Coronary artery (tissue), 2 donors: ENCODE data around the gene HEY2.
A peak's percentile ranks its signal among the peaks of the same experiment; 100 is the strongest.

Source experiments
- DNase-seq: peaks from one replicate; pipeline ENCODE4 v3.0.0-alpha.2; 2017; ENCODE audit warnings: low spot score
- H3K27ac ChIP-seq, 2 donors: fragments of 200-600 bp; sonication (generic); one replicate each; pipeline ENCODE4 v1.5.1; 2016 to 2019
- H3K4me3 ChIP-seq: fragments of 200-600 bp; sonication (generic); 2 replicates; pipeline ENCODE4 v1.5.1; 2016; ENCODE audit warnings: mild to moderate bottlenecking, moderate library complexity
- TF ChIP-seq, protein P1 (sequence below): fragments of 200-600 bp; sonication (generic); IDR thresholded peaks from one replicate; pipeline ENCODE4 v1.5.1; 2019; ENCODE audit warnings: antibody characterized with exemption

The HEY2 gene

DNA sequence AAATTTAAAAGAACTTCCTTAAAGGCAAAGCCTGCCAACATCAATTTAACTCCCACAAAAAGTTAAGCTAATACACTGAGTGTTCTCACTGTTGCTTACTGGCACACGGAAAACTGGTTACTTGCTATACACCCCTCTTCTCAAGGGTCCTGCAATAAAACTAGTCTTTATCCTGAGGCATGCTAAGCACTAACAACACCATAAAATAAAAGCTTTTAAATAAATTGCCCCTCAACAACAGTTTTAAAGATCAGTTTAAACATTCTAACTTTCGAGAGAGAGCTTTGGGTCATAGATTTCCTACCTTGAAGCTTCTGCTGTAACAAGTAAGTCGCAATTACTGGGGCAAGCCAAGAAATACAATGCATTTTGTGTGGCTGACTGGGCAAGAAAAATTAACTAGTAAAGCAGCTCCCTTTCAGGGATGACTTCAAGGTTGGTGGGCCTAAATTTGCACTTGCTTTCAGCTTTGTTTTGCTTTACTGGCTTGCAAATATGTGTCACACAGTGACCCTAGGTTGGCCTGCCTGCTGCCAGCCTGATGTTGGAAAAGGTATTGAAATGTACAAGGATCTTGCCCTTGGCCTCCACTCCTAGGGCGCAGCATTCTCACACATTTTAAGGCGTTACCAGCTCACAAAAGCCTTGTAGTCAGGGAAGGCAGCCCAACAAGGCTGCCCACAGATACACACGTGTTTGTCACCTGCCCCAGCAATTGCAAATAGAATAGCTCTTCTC is 4.0 kb upstream of the HEY2 start:
- DNase-seq: no peak
- H3K4me3 ChIP-seq: peak overlapping the region; percentile 88

DNA sequence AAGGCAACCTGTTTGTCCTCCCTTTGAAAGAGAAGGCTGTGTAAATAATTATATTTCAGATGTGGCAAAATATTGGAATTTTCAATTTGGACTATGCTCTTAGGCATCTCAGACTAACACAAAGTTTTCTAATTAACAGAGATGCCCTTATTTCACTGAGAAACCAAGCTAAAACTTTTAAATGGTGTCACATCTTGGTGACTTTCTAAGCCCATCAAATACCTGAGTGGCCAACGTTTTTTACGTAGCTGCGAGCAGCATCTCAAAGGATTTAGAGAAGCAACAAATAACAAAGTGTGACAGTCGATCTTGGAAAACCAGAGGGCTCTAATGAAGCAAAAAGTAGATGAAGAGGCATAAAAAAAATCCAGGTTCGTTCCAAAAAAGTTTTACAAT is 3.4 kb upstream of the HEY2 start:
- TF ChIP-seq, protein P1, sequence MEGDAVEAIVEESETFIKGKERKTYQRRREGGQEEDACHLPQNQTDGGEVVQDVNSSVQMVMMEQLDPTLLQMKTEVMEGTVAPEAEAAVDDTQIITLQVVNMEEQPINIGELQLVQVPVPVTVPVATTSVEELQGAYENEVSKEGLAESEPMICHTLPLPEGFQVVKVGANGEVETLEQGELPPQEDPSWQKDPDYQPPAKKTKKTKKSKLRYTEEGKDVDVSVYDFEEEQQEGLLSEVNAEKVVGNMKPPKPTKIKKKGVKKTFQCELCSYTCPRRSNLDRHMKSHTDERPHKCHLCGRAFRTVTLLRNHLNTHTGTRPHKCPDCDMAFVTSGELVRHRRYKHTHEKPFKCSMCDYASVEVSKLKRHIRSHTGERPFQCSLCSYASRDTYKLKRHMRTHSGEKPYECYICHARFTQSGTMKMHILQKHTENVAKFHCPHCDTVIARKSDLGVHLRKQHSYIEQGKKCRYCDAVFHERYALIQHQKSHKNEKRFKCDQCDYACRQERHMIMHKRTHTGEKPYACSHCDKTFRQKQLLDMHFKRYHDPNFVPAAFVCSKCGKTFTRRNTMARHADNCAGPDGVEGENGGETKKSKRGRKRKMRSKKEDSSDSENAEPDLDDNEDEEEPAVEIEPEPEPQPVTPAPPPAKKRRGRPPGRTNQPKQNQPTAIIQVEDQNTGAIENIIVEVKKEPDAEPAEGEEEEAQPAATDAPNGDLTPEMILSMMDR: no peak
- Histone ChIP-seq H3K27ac (peak overlapping the region; percentile 98), H3K4me3 (peak overlapping the region; percentile 88)
- DNase-seq: no peak

More for the DNA sequence above, 4.0 kb upstream of the HEY2 start:
- TF ChIP-seq, protein P1: no peak
- peak overlapping the region; percentile 98 for H3K27ac ChIP-seq

DNA sequence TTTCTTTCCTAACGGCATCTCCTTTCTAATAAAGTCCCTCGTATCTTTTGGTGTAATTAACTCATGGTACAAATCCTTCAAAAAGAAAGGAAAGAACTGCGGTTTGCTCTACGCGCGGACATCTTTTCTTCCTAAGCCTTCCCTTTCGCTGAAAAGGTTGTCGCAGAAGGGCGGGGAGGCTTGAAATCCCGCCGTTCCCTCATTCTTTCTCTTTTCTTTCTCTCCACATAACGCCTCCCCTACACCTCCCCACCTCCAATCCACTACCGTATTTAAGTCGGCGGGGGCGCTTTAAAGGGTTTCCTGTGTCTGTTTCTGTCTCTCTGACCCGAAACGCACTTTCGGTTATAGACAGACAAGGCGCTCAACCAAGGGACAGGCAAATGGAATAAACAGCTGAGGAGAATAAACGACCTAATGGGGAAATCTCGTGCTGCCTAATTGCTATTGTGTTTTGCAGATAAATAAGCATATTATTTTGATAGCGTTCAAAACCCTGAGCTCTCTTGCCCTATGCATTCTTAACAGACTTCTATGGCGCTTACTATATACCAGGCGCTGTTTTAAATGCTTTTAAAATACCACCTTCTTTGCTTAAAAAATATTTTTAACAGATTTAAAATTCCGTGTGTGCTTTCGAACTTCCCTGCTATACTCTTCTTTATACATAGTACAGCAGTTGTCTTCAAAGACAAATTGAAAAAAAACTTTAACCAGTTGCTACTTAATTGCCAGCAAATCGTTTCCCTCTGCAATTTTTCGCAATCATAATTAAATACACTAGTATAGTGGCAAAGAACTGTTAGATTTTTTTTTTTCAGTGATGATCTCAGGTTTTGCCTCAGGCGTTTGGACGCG is 2.5 kb upstream of the HEY2 start:
- Histone ChIP-seq H3K27ac (peak overlapping the region; percentile 98), H3K4me3 (peak overlapping the region; percentile 88)
- TF ChIP-seq, protein P1: no peak
- DNase-seq: peak; percentile 90

DNA sequence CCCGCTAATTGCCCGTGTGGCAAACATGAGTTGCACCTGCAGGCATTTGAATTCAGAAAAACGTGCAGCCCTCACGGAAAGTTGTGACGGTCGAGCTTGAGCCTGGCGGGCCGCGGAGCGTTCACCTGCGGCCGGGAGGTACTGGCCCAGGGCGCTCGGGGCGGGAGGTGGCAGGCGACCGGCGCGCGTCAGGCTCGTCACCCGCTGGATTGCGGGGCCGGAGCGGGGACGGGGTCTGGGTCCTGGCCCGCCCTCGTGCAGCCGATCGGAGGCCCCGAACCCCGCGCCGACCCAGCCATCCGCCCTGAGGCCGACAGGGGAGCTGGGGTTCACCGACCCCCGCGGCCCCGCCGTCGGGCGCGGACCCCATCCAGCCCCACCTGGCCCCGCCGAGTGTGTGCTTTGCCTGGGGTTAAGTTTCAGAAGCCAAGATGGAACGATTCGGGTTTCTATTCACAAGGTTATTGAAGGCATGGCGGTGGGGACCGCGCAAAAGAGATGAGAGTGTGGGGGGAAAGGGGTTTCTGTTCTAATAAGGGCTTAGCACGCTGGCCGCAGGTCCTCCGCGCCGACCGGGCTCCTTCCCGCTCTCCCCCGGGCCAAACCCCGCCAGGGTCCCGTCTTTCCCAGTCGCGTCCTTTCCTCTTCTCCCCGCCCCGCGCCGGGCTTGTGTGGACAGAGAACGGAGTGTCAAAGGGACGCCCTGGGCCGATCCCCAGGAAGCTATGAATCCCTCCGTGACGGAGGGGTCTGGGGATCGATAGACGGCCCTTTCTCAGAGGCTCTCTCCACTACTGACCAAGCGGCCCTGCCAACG is 1.6 kb upstream of the HEY2 start:
- peak; percentile 78 for DNase-seq

DNA sequence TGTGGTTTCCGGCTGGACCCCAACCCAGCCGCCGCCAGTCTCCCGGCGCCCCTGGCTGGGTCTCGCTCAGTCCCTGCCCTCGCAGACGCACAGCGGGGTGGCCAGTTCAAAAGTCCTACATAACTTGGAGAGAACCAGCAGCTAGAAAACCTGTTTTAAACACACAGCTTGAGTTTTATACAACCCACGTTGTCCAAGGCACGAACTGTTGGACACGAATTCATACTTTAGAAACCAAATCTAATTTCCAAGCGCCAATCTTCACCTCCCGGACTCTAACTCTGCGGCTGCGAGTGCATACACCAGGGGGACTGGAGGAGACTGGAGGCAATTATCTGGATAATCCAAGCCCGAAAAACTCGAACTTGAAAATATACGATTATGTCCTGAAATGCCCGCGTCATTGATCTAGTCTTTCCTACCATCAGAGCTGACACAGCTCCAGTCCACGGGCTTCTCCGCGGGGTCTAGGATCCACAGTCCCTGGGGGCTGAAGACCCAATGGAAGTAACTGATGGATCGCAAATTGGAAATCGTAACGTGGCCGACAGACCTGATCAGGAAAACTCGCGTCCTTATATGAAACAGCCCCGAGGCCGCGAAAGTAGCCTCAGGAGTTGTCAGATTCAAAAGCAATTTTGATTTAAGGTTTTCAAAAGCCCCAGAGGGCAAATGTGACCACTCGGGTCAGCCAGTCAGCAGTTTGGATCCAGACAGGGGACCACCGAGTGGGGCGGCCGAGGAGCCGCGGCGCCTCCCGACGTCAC is 843 bp upstream of the HEY2 start:
- TF ChIP-seq, protein P1: no peak
- DNase-seq: peak; percentile 80
- Histone ChIP-seq H3K27ac (peak overlapping the region; percentile 98), H3K4me3 (peak overlapping the region; percentile 88)

More for the DNA sequence above, 1.6 kb upstream of the HEY2 start:
- Histone ChIP-seq H3K4me3 (peak overlapping the region; percentile 88), H3K27ac (peak overlapping the region; percentile 98)
- TF ChIP-seq, protein P1: no peak
